ENCODE data around the gene ZNF160. TPM values are rescaled to one million over a fixed set of nuclear protein-coding genes. Genes with fewer than 3 reads are reported as not detected.

The ZNF160 gene
- total and polyA plus RNA-seq, 2 experiments from 2014 or later, result 16.9 to 48.7 TPM

GRCh38 chr19:53102206-53102755, 941 bp downstream of the ZNF160 start:
- DNase-seq (ENCODE audit: low spot score) (no peak), ATAC-seq (no peak)
- H3K4me3 ChIP-seq, result peak overlapping the region; percentile 97
- Mint-ChIP-seq H3K27me3 (ENCODE audit: insufficient read depth, low read depth, poor library complexity) (peaks cover 8% of the 10 kb centered on the region), H3K27ac (peak overlapping the region; percentile 16), H3K36me3 (ENCODE audit: low read depth) (peaks cover 10% of the 10 kb centered on the region; the same call in 2 of the 3 replicates), H3K4me3 (peak overlapping the region; percentile 85), H3K9me3 (no peaks in the 10 kb centered on the region; the same call in 2 of the 3 replicates), H3K4me1 (peaks cover 23% of the 10 kb centered on the region)
- H3K79me2 ChIP-seq (replicated peaks; ENCODE audit: insufficient read depth), result peaks cover 44% of the 10 kb centered on the region
- H3K27me3 ChIP-seq (ENCODE audit: insufficient read depth), result no peaks in the 10 kb centered on the region
- peak overlapping the region; percentile 100 for H3K4me2 ChIP-seq
- no peaks in the 10 kb centered on the region for H3F3A ChIP-seq (replicated peaks; ENCODE audit: low read depth)
- TF ChIP-seq CREB1 (CRISPR knock-in tag; IDR thresholded peaks at IDR 0.05; ENCODE audit: low read depth), result no peak
- no peak for TF ChIP-seq STAT1 (IDR thresholded peaks at IDR 0.05; ENCODE audit: unreplicated experiment)
- TF ChIP-seq REST (IDR thresholded peaks at IDR 0.05; ENCODE audit: unreplicated experiment), result no peak
- TF ChIP-seq ZNF114 (CRISPR knock-in tag; IDR thresholded peaks at IDR 0.05), result no peak
- no peak for TF ChIP-seq NANOG (IDR thresholded peaks at IDR 0.05; ENCODE audit: borderline replicate concordance)
- TF ChIP-seq EZH2phosphoT487 (IDR thresholded peaks at IDR 0.05; ENCODE audit: unreplicated experiment), result no peak
- no peak for TF ChIP-seq ETS1 (IDR thresholded peaks at IDR 0.05)
- no peak for TF ChIP-seq POLR2AphosphoS5 (IDR thresholded peaks at IDR 0.05; ENCODE audit: low read depth)
- TF ChIP-seq ZNF331 (CRISPR knock-in tag; IDR thresholded peaks at IDR 0.05; ENCODE audit: low read depth), result no peak
- no peak for TF ChIP-seq JUNB (IDR thresholded peaks at IDR 0.05; ENCODE audit: unreplicated experiment)
- TF ChIP-seq ZNF462 (CRISPR knock-in tag; IDR thresholded peaks at IDR 0.05), result no peak
- TF ChIP-seq CTCF (conservative IDR thresholded peaks at IDR 0.05; ENCODE audit: low read depth in 2 of 2), result no peak
- H3K27ac ChIP-seq (ENCODE audit: low read depth), result peak overlapping the region; percentile 93; the same call in 1 of the 2 replicates
- peaks cover 13% of the 10 kb centered on the region for H3K4me1 ChIP-seq (ENCODE audit: insufficient read depth)
- H3K36me3 ChIP-seq (ENCODE audit: insufficient read depth), result no peaks in the 10 kb centered on the region; the same call in 1 of the 2 replicates
- H4K20me1 ChIP-seq (replicated peaks; ENCODE audit: insufficient read depth), result peaks cover 15% of the 10 kb centered on the region
- no peaks in the 10 kb centered on the region for H3K9me2 ChIP-seq (ENCODE audit: insufficient read depth)
- no peak overlapping the region; the same call in 1 of the 2 replicates for H2AFZ ChIP-seq
